SHP77 treated with DMSO at 0.1 percent for 48 hours (cell line): ENCODE data around the gene KMT2B.
A peak's percentile ranks its signal among the peaks of the same experiment; 100 is the strongest.
"Not testable (repeated sequence)": the region's sequence is repeated elsewhere in the genome, so short reads cannot be mapped to it uniquely, and the experiment has no call there.

Source experiments
- DNase-seq: peaks from one replicate; lab custom pipeline; 2025; lab: John Stamatoyannopoulos, UW

KMT2B gene

GRCh38 chr19:35710784-35711723 is 6.7 kb upstream of the KMT2B start:
- DNase-seq = no peak

GRCh38 chr19:35712567-35713505 is 5.0 kb upstream of the KMT2B start:
- no peak for DNase-seq

GRCh38 chr19:35713506-35713850 is 4.3 kb upstream of the KMT2B start:
- no peak for DNase-seq

DNA sequence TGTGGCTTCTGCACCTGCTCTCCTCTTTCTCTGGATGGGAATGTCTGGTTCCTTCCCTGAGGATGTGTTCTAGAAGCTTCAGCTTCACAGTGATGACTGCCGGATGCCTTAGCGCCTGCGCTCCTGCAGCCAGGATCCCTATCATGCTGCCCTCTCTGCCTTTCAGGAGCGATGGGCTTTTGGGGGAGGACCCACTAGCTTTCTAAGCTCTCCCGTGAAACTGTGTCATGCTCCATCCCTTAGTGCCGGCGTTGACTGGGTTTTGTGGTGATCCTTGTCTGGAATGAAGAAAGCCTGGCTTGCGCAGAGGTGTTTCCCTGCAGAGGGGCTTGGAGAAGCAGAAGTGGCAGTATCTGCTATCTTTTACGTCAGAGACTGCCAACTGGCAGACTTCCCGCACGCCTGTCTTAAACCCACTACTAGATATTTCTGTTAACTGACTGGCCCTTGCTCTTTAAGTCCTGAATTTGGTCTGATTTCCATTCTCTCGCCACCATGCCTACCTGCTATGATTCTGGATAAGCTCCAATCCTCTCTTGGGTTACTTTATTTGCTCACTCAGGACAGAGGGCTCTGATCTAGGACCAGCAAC is 3.8 kb upstream of the KMT2B start:
- DNase-seq = no peak

DNA sequence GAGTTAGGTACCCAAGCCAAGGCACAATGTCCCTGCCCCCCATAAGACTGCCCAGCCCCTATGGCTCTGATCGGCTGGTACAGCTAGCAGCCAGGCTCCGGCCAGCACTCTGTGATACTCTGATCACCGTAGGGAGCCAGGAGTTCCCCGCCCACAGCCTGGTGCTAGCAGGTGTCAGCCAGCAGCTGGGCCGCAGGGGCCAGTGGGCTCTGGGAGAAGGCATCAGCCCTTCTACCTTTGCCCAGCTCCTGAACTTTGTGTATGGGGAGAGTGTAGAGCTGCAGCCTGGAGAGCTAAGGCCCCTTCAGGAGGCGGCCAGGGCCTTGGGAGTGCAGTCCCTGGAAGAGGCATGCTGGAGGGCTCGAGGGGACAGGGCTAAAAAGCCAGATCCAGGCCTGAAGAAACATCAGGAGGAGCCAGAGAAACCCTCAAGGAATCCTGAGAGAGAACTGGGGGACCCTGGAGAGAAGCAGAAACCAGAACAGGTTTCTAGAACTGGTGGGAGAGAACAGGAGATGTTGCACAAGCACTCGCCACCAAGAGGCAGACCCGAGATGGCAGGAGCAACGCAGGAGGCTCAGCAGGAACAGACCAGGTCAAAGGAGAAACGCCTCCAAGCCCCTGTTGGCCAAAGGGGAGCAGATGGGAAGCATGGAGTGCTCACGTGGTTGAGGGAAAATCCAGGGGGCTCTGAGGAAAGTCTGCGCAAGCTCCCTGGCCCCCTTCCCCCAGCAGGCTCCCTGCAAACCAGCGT is 3.0 kb upstream of the KMT2B start:
- no peak for DNase-seq

DNA sequence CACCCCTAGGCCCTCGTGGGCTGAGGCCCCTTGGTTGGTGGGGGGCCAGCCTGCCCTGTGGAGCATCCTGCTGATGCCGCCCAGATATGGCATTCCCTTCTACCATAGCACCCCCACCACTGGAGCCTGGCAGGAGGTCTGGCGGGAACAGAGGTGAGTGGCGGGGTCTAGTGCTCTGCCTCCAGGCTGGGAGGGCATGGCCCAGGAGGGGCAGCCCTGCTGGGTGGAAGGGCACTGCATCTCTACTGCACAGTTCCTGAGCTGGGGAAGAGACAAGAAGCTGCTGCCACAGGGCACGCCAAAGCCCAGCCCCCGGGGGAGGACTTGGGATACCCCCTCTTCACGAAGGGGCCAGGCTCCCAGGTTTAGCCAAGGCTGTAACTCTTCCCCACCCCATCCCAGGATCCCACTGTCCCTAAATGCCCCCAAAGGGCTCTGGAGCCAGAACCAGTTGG is 2.4 kb upstream of the KMT2B start:
- DNase-seq = no peak

DNA sequence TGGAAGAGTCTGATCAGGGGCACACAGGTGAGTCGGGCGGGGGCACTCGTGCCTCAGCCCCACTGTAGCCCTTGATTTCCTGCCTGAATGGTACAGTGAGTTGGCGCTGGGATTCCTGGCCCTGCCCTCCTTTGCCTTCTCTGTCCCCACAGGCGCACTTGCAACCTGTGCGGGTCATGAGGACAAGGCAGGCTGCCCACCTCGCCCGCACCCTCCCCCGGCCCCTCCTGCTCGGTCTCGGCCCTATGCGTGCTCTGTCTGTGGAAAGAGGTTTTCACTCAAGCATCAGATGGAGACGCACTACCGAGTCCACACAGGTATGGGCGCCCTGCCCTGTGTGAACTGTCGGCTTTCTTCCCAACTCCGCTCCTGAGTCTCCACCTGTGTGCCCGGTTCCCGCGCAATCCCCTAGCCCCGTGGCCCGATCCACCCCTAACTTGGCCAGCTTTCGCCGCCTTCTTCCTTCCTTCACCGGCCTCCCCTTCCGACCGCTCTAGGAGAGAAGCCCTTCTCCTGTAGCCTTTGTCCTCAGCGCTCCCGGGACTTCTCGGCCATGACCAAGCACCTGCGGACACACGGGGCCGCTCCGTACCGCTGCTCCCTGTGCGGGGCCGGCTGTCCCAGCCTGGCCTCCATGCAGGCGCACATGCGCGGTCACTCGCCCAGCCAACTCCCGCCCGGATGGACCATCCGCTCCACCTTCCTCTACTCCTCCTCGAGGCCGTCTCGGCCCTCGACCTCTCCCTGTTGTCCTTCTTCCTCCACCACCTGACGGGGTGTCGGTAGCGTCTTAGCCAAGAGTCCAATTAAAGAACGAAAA is 1.6 kb upstream of the KMT2B start:
- no peak for DNase-seq

- DNase-seq = peak; percentile 87
These were observed 770 bp upstream of the KMT2B start for GRCh38 chr19:35716801-35717664.

- DNase-seq = no peak
These were observed 690 bp downstream of the KMT2B start for GRCh38 chr19:35718345-35719041.

- no peak for DNase-seq
These were observed 1.8 kb downstream of the KMT2B start for GRCh38 chr19:35719402-35720162.

GRCh38 chr19:35720163-35720524 is 2.3 kb downstream of the KMT2B start:
- no peak for DNase-seq

- DNase-seq = no peak
These were observed 2.8 kb downstream of the KMT2B start for GRCh38 chr19:35720648-35721047.

DNA sequence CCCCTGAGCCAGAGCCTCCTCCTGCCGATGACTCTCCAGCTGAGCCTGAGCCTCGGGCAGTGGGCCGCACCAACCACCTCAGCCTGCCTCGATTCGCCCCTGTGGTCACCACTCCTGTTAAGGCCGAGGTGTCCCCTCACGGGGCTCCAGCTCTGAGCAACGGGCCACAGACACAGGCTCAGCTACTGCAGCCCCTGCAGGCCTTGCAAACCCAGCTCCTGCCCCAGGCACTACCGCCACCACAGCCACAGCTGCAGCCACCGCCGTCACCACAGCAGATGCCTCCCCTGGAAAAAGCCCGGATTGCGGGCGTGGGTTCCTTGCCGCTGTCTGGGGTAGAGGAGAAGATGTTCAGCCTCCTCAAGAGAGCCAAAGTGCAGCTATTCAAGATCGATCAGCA is 3.6 kb downstream of the KMT2B start:
- DNase-seq = no peak

- no peak for DNase-seq
These were observed 4.7 kb downstream of the KMT2B start for GRCh38 chr19:35722461-35722860.

DNA sequence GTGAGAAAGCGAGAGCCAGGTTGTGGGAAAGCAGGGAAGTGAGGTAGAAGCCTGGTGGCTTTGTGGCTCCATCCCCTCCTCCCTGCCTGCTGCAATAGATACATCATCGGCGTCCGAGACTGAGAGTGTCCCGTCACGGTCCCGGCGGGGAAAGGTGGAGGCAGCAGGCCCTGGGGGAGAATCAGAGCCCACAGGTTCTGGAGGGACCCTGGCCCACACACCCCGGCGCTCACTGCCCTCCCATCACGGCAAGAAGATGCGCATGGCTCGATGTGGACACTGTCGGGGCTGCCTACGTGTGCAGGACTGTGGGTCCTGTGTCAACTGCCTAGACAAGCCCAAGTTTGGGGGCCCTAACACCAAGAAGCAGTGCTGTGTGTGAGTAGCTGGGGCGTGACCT is 5.1 kb downstream of the KMT2B start:
- no peak for DNase-seq

GRCh38 chr19:35723671-35724070 is 5.9 kb downstream of the KMT2B start:
- no peak for DNase-seq

DNA sequence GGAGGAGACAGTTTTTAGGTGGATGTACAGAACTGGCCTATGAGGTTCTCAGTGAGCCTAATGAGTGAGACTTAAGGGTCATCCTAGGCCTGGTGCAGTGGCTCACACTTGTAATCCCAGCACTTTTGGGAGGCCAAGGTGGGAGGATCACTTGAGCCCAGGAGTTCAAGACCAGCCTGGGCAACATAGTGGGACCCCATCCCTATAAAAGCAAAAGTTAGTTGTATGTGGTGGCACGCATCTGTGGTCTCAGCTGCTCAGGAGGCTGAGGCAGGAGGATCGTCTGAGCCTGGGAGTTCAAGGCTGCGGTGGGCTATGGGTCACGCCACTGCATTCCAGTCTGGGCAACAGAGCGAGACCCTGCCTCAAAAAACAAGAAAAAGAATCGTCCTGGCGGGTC is 6.3 kb downstream of the KMT2B start:
- DNase-seq = not testable (repeated sequence)

DNA sequence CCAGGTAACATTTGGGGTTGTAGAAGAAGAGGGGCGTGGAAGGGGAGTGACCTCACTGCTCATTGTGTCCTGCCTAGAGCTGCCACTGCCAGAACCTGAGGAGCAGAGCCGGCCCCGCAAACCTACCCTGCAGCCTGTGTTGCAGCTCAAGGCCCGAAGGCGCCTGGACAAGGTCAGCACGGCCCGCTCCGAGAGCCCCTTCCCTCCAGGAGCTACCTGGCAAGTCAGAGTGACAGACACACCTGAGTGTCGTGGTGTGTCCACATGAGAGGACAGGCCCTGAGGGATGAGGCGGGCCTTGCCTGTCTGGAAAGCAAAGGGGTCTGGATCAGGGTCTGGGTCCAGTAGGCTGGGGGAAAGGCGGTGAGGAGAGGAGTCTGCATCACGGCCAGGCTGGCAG is 6.8 kb downstream of the KMT2B start:
- no peak for DNase-seq
